Measurements from ENCODE around the gene CTRB1.
"Not testable (repeated sequence)": the region's sequence is repeated elsewhere in the genome, so short reads cannot be mapped to it uniquely, and the experiment has no call there.

The CTRB1 gene

GRCh38 chr16:75238132-75238852 is 19.5 kb downstream of the CTRB1 start:
- DNase-seq (ENCODE audit: extremely low spot score): no peak
- ChIA-PET POLR2A (no interaction called here), CTCF (interaction anchor here (0.6 to 1.1 kb wide), 2 partner anchors 142 to 147 kb away, joined by 3 to 4 read pairs; no protein-coding TSS in a partner anchor)
- no peak for TF ChIP-seq NFRKB (IDR thresholded peaks at IDR 0.05)
- no peak for TF ChIP-seq FOXA1 (IDR thresholded peaks at IDR 0.05)
- no peak for TF ChIP-seq LEF1 (IDR thresholded peaks at IDR 0.05; ENCODE audit: borderline replicate concordance)
- no peak for TF ChIP-seq ELF4 (IDR thresholded peaks at IDR 0.05)
- no peak for TF ChIP-seq L3MBTL2 (conservative IDR thresholded peaks at IDR 0.05)
- no peak for TF ChIP-seq BHLHE40 (IDR thresholded peaks at IDR 0.05; ENCODE audit: borderline replicate concordance)
- TF ChIP-seq FOXM1 (IDR thresholded peaks at IDR 0.05; ENCODE audit: borderline replicate concordance): no peak
- no peak for TF ChIP-seq SUZ12 (IDR thresholded peaks at IDR 0.05)
- no peak for TF ChIP-seq PKNOX1 (IDR thresholded peaks at IDR 0.05)
- TF ChIP-seq FOXK2 (IDR thresholded peaks at IDR 0.05): no peak
- no peak for TF ChIP-seq CTBP1 (IDR thresholded peaks at IDR 0.05; ENCODE audit: borderline replicate concordance)
- no peak for TF ChIP-seq TARDBP (IDR thresholded peaks at IDR 0.05)
- no peak for TF ChIP-seq HDGF (IDR thresholded peaks at IDR 0.05; ENCODE audit: borderline replicate concordance)
- no peak for TF ChIP-seq ARNT (IDR thresholded peaks at IDR 0.05)
- TF ChIP-seq ZNF384 (IDR thresholded peaks at IDR 0.05): no peak

- ChIA-PET POLR2A (no interaction called here), CTCF (interaction anchor here (1.1 kb wide), 1 partner anchor 146 kb away, joined by 3 read pairs; no protein-coding TSS in a partner anchor)
- no peak for TF ChIP-seq ARNT (IDR thresholded peaks at IDR 0.05)
- no peak for TF ChIP-seq SP1 (IDR thresholded peaks at IDR 0.05)
- no peak for TF ChIP-seq FOXA1 (IDR thresholded peaks at IDR 0.05)
- no peak for TF ChIP-seq TARDBP (IDR thresholded peaks at IDR 0.05)
- no peak for TF ChIP-seq NFRKB (IDR thresholded peaks at IDR 0.05)
- TF ChIP-seq BHLHE40 (IDR thresholded peaks at IDR 0.05; ENCODE audit: borderline replicate concordance): no peak
- no peak for TF ChIP-seq FOXK2 (IDR thresholded peaks at IDR 0.05)
- TF ChIP-seq ZNF384 (IDR thresholded peaks at IDR 0.05): no peak
- no peak for TF ChIP-seq ELF4 (IDR thresholded peaks at IDR 0.05)
- TF ChIP-seq LEF1 (IDR thresholded peaks at IDR 0.05; ENCODE audit: borderline replicate concordance): no peak
- no peak for TF ChIP-seq CTBP1 (IDR thresholded peaks at IDR 0.05; ENCODE audit: borderline replicate concordance)
- no peak for TF ChIP-seq HDGF (IDR thresholded peaks at IDR 0.05; ENCODE audit: borderline replicate concordance)
- no peak for DNase-seq (ENCODE audit: extremely low spot score)
These were observed 20.2 kb downstream of the CTRB1 start for GRCh38 chr16:75238853-75239541.

GRCh38 chr16:75239542-75240122 is 20.8 kb downstream of the CTRB1 start:
- POLR2A ChIA-PET: no interaction called here
- DNase-seq (ENCODE audit: extremely low spot score): no peak
- CTCF ChIA-PET: interaction anchor here (1.1 kb wide), 1 partner anchor 146 kb away, joined by 3 read pairs; no protein-coding TSS in a partner anchor
- TF ChIP-seq LEF1 (IDR thresholded peaks at IDR 0.05; ENCODE audit: borderline replicate concordance): no peak

GRCh38 chr16:75240633-75241032 is 21.8 kb downstream of the CTRB1 start:
- DNase-seq (ENCODE audit: extremely low spot score); POLR2A ChIA-PET; CTCF ChIA-PET: not testable (repeated sequence)

GRCh38 chr16:75241412-75241811 is 22.6 kb downstream of the CTRB1 start:
- ChIA-PET POLR2A (no interaction called here), CTCF (no interaction called here)
- DNase-seq (ENCODE audit: extremely low spot score): no peak
- no peak for TF ChIP-seq FOXK2 (IDR thresholded peaks at IDR 0.05)
- TF ChIP-seq SUZ12 (IDR thresholded peaks at IDR 0.05): no peak
- no peak for TF ChIP-seq NFRKB (IDR thresholded peaks at IDR 0.05)
- TF ChIP-seq ZNF384 (IDR thresholded peaks at IDR 0.05): no peak
- TF ChIP-seq SP1 (IDR thresholded peaks at IDR 0.05): no peak
- no peak for TF ChIP-seq FOXA1 (IDR thresholded peaks at IDR 0.05)
- TF ChIP-seq FOXM1 (IDR thresholded peaks at IDR 0.05; ENCODE audit: borderline replicate concordance): no peak
- TF ChIP-seq BHLHE40 (IDR thresholded peaks at IDR 0.05; ENCODE audit: borderline replicate concordance): no peak
- no peak for TF ChIP-seq TARDBP (IDR thresholded peaks at IDR 0.05)
- TF ChIP-seq ARNT (IDR thresholded peaks at IDR 0.05): no peak
- no peak for TF ChIP-seq CTBP1 (IDR thresholded peaks at IDR 0.05; ENCODE audit: borderline replicate concordance)
- TF ChIP-seq L3MBTL2 (conservative IDR thresholded peaks at IDR 0.05): no peak
- TF ChIP-seq PKNOX1 (IDR thresholded peaks at IDR 0.05): no peak
- TF ChIP-seq ELF4 (IDR thresholded peaks at IDR 0.05): no peak
- no peak for TF ChIP-seq LEF1 (IDR thresholded peaks at IDR 0.05; ENCODE audit: borderline replicate concordance)

GRCh38 chr16:75241955-75242354 is 23.2 kb downstream of the CTRB1 start:
- no peak for TF ChIP-seq ARNT (IDR thresholded peaks at IDR 0.05)
- TF ChIP-seq ELF4 (IDR thresholded peaks at IDR 0.05): no peak
- TF ChIP-seq ZNF384 (IDR thresholded peaks at IDR 0.05): no peak
- no peak for DNase-seq (ENCODE audit: extremely low spot score)
- POLR2A ChIA-PET: no interaction called here
- CTCF ChIA-PET: no interaction called here

- CTCF ChIA-PET; POLR2A ChIA-PET; DNase-seq (ENCODE audit: extremely low spot score): not testable (repeated sequence)
These were observed 23.8 kb downstream of the CTRB1 start for GRCh38 chr16:75242436-75243078.

All from HEK293T (cell line).